SJSA1 (cell line): ENCODE results near the gene IFI44. TPM values are rescaled to one million over a fixed set of nuclear protein-coding genes. Genes with fewer than 3 reads are reported as not detected.
A peak's percentile ranks its signal among the peaks of the same experiment; 100 is the strongest.

ENCODE experiments used
- DNase-seq, 2 experiments: peaks; one replicate each; pipeline ENCODE4 v3.0.0-alpha.2; 2015 to 2020; ENCODE audit warnings: low spot score in 2 of 2, low read depth in 1 of 2
- H3K27ac ChIP-seq: fragments of 250-450 bp; sonication (Bioruptor Pico); 2 replicates; pipeline ENCODE4 v1.5.1; 2020; ENCODE audit warnings: mild to moderate bottlenecking, moderate library complexity
- H3K27me3 ChIP-seq: fragments of 250-450 bp; sonication (Bioruptor Pico); replicated peaks from 2 replicates; pipeline ENCODE4 v1.5.1; 2020; ENCODE audit warnings: mild to moderate bottlenecking, moderate library complexity
- H3K36me3 ChIP-seq: fragments of 250-450 bp; sonication (Bioruptor Pico); 2 replicates; pipeline ENCODE4 v1.5.1; 2020; ENCODE audit warnings: mild to moderate bottlenecking
- H3K4me1 ChIP-seq: fragments of 250-450 bp; sonication (Bioruptor Pico); replicated peaks from 2 replicates; pipeline ENCODE4 v1.6.1; 2021; ENCODE audit warnings: mild to moderate bottlenecking
- H3K4me3 ChIP-seq: fragments of 250-450 bp; sonication (Bioruptor Pico); 2 replicates; pipeline ENCODE4 v1.5.1; 2020; ENCODE audit warnings: mild to moderate bottlenecking
- H3K9me3 ChIP-seq: fragments of 250-450 bp; sonication (Bioruptor Pico); replicated peaks from 2 replicates; pipeline ENCODE4 v1.5.1; 2020; ENCODE audit warnings: mild to moderate bottlenecking
- total RNA-seq: library from RNA; depleted of rRNA; stranded (reverse); fragments of >200 nt; shearing (Covaris generic); gene quantifications from 2 replicates; pipeline ENCODE4 v1.2.3, GENCODE V29; 2014; rRNA removed

IFI44 gene
- total RNA-seq, 1 experiment from 2014 or later, result 29.8 TPM

GRCh38 chr1:78691995-78692747 lies 42.5 kb downstream of the IFI44 start:
- Histone ChIP-seq H3K27ac (0 out of 2 replicates have a peak overlapping the region, but pooled peaks have one; percentile 11), H3K9me3 (no peaks in the 10 kb centered on the region), H3K4me1 (peaks cover 40% of the 10 kb centered on the region), H3K4me3 (no peak overlapping the region), H3K36me3 (no peaks in the 10 kb centered on the region), H3K27me3 (no peaks in the 10 kb centered on the region)
- DNase-seq, result peak in 1 of 2 experiments; percentile 41

GRCh38 chr1:78699813-78700212 lies 50.2 kb downstream of the IFI44 start:
- Histone ChIP-seq H3K27ac (no peak overlapping the region), H3K27me3 (no peaks in the 10 kb centered on the region), H3K36me3 (no peaks in the 10 kb centered on the region), H3K4me1 (no peaks in the 10 kb centered on the region), H3K9me3 (no peaks in the 10 kb centered on the region), H3K4me3 (no peak overlapping the region)
- no peak for DNase-seq

GRCh38 chr1:78702426-78702825 lies 52.8 kb downstream of the IFI44 start:
- Histone ChIP-seq H3K4me3 (no peak overlapping the region), H3K36me3 (no peaks in the 10 kb centered on the region), H3K27me3 (no peaks in the 10 kb centered on the region), H3K9me3 (no peaks in the 10 kb centered on the region), H3K4me1 (no peaks in the 10 kb centered on the region), H3K27ac (no peak overlapping the region)
- DNase-seq, result no peak

GRCh38 chr1:78703806-78704205 lies 54.2 kb downstream of the IFI44 start:
- Histone ChIP-seq H3K4me1 (no peaks in the 10 kb centered on the region), H3K4me3 (no peak overlapping the region), H3K9me3 (no peaks in the 10 kb centered on the region), H3K36me3 (no peaks in the 10 kb centered on the region), H3K27ac (no peak overlapping the region), H3K27me3 (no peaks in the 10 kb centered on the region)
- DNase-seq, result no peak

GRCh38 chr1:78712467-78713051 lies 62.9 kb downstream of the IFI44 start:
- no peak overlapping the region for H3K4me3 ChIP-seq
- no peaks in the 10 kb centered on the region for H3K27me3 ChIP-seq
- H3K27ac ChIP-seq, result no peak overlapping the region

GRCh38 chr1:78713297-78713696 lies 63.7 kb downstream of the IFI44 start:
- peaks cover 30% of the 10 kb centered on the region for H3K4me1 ChIP-seq
- no peaks in the 10 kb centered on the region for H3K27me3 ChIP-seq
- no peak overlapping the region for H3K4me3 ChIP-seq
- no peak overlapping the region for H3K27ac ChIP-seq
- no peak for DNase-seq
- no peaks in the 10 kb centered on the region for H3K9me3 ChIP-seq
- no peaks in the 10 kb centered on the region for H3K36me3 ChIP-seq

More at GRCh38 chr1:78712467-78713051, 62.9 kb downstream of the IFI44 start:
- Histone ChIP-seq H3K36me3 (no peaks in the 10 kb centered on the region), H3K4me1 (peaks cover 23% of the 10 kb centered on the region), H3K9me3 (no peaks in the 10 kb centered on the region)
- no peak for DNase-seq

Other genes starting within 250 kb of the IFI44 start
- 3.6 and 6.3 TPM in 2 replicates for gene PTGFR, start 158.9 kb upstream of the IFI44 start, total RNA-seq
- gene IFI44L, start 29.4 kb upstream of the IFI44 start, total RNA-seq, result 0.56 and 1.2 TPM in 2 replicates